HG03575 (cell line): Measurements from ENCODE around the gene DACT1.

Experiments
- ATAC-seq: cut with Tn5 transposase; IDR thresholded peaks from one replicate; pipeline ENCODE4 v1.9.1; 2021; ENCODE audit not compliant: unreplicated experiment, insufficient number of reproducible peaks, low FRiP score; ENCODE audit errors: extremely low read depth

DACT1 gene

DNA sequence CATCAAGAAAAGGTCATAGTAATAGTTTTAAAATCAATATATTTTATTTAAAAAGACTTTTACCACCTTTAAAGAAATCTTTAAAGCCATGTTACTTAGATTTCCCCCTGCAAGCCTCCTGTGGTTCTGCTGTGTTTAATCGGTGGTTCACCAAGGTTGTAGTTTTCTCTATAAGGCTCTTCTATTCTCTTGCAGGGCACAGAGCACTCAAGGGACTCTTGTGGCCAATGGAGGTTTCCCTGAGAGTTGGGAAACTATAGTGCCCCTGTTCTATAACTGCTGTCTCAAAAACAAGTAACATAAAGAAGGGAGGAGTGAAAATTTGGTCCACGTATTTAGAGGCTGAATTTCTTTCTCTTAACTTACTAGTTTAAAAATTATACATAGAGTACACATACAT is 25.0 kb downstream of the DACT1 start:
- ATAC-seq: no peak

DNA sequence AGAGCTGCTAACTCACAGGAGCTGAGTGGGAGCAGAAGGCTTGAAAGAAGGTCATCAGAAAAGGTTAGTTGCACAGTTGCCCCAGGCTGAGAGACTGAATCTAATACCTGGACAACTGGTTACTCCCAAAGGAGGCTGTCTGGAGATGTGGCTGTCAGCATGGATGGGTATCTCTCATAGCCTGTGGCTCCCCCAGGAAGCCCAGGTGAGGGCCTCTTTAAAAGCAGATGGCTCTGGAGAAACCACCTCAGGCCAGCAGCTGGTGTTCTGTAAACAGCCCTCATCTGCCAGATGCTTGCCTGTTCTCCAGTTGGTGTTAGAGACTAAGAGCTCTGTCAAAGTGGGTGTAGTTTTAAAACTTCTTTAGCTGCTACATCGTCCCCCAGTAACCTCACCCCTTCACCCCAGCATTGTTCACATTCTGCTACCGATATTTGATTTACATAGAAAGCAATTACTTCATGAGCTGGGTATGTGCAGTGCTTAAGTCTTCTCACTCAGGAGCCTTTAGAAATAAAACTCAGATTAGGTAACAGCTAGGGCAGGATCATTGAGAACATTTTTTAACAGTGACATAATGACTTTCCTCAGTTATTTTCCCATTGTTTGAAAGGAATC is 25.8 kb downstream of the DACT1 start:
- no peak for ATAC-seq

- no peak for ATAC-seq
These were observed 28.2 kb downstream of the DACT1 start for GRCh38 chr14:58665773-58666500.

- ATAC-seq: no peak
These were observed 29.0 kb downstream of the DACT1 start for GRCh38 chr14:58666737-58667136.

DNA sequence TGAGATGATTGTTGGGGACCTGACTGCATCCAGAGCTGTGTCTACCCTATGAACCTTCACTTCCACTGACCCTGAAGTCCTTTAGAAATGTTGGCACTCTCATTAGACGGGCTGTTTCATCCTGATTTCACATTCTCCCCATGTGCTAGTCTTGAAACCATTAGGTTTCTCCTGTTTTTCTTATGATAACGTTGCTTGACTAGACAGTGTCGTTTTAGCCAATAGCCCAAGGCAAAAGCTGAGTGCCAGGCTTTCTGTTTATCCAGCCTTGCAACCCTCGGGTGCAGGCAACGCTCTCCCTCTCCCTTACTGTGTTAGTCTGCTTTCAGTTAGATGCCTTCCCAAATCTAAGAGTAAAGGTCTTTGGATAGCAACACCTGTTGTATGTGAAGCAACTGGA is 30.1 kb downstream of the DACT1 start:
- ATAC-seq: no peak

DNA sequence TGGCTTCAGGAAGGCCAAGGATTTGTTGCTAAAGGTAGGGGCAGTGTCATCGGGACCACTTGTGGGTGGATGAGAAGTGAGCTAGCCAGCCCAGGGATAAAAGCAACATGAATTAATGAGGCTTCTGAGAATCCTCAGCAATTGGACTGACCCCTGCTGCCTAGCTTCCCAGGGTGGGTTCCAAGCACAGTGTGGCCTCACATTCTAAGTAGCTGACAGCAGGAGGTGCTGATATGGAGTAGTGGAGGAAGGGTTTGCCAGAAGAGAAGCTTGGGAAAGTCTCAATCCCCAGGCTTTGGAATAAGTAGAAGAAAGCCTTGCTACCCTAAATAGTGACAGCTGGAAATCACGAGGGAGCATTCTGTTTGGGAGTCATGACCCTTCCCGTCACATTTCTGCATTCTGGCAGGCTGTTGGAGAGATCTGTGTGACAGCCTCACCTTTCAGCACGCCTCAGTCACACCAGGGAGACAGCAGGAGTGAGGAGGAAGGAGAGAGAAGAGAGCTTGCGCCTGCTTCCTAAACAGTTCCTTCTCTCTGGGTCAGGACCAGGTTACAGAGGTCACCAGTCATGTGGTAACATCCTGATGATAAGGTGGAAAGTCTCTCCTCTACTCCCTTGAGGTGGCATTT is 31.2 kb downstream of the DACT1 start:
- no peak for ATAC-seq

DNA sequence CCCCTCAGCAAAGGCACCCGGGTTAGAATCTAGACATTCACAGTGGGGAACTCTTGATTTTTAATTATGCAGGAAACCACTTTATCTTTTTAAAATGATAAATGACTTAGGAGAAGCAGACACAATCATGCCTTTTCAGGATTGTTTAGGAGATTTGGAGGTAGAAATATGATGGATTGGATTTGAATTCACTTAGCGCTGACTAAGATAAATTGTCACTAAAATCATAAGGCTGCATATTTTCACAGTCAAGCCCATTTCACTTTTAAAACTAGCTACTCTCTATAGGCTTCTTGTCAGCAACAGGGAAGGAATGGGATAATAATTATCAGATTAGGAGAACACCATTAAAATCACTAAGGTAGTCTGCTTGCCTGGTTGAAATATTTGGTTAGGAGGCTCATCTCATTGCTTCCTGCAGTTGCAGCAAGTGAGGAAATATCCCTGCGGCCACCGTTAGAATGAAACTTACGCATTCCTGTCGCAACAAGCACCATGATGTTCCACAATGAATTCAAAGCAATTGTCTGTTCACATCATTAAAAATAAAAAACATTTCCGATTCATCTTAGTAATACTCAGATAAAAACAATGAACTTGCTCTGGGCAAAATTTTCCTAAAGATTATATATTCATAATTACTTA is 31.9 kb downstream of the DACT1 start:
- ATAC-seq: no peak

- ATAC-seq: no peak
These were observed 33.3 kb downstream of the DACT1 start for GRCh38 chr14:58671024-58671423.

DNA sequence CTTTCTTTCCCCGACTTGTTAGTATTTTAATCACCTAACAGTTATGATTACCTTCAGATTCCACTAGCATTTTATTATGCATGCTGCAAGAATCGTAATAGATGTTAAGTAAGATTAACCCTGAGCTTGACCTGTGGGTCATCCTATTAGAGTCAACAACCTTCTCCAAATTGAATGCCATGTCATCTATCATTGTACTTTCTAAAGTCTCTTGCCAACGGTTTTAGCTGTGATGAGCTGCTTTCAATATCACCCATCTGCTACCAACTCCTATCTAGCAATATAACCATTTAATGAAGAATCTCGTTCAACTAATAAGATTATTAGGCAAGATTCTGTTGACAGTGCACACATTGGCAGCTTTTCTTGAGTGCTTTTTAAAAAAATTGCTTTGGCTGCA is 33.7 kb downstream of the DACT1 start:
- no peak for ATAC-seq

DNA sequence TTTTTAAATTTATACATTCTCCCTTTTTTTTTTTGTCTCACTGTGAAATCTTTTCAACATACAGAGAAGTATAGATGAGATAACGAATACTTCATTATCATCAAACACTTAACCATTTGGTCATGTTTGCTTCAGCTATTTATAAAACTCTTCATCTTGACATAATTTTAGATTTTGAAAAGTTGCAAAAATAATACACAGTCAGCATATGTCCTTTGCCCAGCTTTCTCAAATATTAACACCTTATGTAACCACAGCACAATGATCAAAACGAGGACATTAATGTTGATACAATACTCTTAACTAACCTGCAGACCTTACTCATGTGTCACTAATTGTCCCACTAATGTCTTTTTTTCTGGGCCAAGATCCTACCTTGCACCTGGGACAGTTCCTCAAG is 36.0 kb downstream of the DACT1 start:
- ATAC-seq: no peak

DNA sequence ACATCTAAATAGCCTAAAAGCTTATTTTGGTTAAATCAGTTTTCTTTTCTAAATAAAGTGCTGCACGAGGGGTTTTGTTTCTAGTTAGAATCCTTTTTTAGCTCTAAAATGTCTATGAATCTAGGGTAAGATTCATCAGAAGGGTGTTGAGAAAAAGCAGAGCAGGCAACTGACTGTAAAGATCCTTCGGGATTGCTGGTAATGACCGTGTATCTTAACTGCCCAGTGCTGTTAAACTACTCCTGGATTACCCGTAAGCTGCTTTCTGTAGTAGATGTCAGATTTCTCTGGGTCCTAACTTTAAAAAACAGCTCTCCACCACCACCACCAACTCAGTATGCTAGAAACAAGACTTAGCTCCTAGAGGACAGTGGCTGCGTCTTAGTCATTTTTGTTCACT is 39.2 kb downstream of the DACT1 start:
- ATAC-seq: no peak

DNA sequence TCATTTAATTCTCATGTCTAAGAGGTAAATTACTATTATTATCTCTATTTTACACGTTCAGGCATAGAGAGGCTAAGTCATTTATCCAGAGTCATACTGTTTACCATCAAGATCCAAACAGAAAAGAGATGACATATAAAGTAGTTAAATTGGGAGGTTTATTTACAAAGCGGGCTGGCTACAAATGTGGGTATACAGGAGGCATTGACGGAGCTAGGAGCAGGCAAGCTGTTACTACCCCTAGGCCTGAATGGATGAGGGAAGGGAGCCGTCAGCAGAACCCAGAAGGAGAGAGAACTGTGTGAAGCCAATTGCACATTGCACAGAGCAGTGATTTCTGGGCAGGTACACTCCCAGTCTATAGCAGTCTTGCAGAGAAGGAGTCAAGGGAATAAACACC is 39.8 kb downstream of the DACT1 start:
- ATAC-seq: no peak

DNA sequence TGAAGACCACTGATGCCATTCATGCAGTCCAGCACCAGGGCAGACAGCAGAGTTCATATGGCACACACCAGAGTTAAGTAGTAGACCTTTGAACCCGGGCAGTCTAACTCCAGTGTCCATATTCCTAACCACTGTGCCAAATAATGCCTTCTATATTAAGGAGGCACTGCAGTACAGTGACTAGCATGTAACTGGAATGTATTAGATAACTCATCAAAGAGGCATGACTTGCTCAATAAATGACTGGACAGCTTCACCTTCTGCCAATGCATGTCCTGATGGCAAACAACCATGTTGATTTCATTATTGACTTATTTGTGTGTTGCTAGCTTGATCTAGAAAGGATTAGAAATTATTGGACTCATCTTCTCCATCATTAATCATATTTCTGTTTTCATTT is 40.2 kb downstream of the DACT1 start:
- no peak for ATAC-seq

GRCh38 chr14:58680698-58681097 is 42.9 kb downstream of the DACT1 start:
- ATAC-seq: no peak

- no peak for ATAC-seq
These were observed 49.6 kb downstream of the DACT1 start for GRCh38 chr14:58687232-58687795.

DNA sequence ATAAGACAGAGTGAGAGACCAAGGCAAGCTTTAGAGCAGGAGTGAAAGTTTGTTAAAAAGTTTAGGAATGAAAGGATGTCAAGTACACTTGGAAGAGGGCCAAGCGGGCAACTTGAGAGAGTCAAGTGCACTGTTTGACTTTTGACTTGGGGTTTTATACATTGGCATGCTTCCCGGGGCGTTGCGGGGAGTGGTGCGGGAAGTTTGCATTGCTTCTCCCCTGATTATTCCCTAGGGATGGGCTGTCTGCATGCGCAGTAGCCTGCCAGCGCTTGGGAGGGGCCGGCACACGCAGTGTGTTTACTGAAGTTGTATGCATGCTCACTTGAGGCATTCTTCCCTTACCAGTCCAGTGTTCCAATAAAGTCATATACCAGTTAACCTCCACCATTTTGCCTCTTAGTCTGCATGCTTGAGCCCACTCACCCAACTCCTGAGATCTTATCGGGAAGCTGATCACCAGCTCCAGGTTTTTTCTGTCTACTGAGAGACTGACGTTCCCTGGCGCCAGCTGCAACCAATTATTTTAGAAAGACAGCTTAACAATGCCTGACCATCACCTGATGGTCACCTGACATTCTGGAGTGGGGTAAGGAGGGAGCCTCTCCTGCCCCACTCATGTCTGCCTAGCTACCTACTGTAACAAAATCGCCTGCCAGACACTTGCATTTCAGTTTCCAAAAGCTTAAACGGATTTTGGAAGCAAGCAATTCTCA is 53.2 kb downstream of the DACT1 start:
- no peak for ATAC-seq

GRCh38 chr14:58693048-58693447 is 55.3 kb downstream of the DACT1 start:
- no peak for ATAC-seq

GRCh38 chr14:58695514-58695913 is 57.8 kb downstream of the DACT1 start:
- no peak for ATAC-seq

- ATAC-seq: no peak
These were observed 59.6 kb downstream of the DACT1 start for GRCh38 chr14:58697266-58697929.
